Effector memory CD4-positive, alpha-beta T cell (primary cell): Measurements from ENCODE around the gene MOB1B.
"Not testable (repeated sequence)": the region's sequence is repeated elsewhere in the genome, so short reads cannot be mapped to it uniquely, and the experiment has no call there.

Source experiments
- DNase-seq, 3 donors: peaks; one replicate each; pipeline ENCODE4 v3.0.0-alpha.2; 2020
- H3K27ac ChIP-seq: 2 replicates; pipeline ENCODE4 v1.7.0; 2013; ENCODE audit warnings: mild to moderate bottlenecking, low read length, moderate library complexity; ENCODE audit not compliant: insufficient read depth, poor library complexity, severe bottlenecking
- H3K27me3 ChIP-seq: replicated peaks from 2 replicates; pipeline ENCODE4 v1.7.0; 2013; ENCODE audit warnings: mild to moderate bottlenecking, low read length; ENCODE audit not compliant: insufficient read depth, control insufficient read depth, poor library complexity, severe bottlenecking
- H3K36me3 ChIP-seq: 2 replicates; pipeline ENCODE4 v1.7.0; 2013; ENCODE audit warnings: mild to moderate bottlenecking, low read length, moderate library complexity; ENCODE audit not compliant: control insufficient read depth, insufficient read depth
- H3K4me1 ChIP-seq: 2 replicates; pipeline ENCODE4 v1.7.0; 2013; ENCODE audit warnings: low read length, mild to moderate bottlenecking; ENCODE audit not compliant: control insufficient read depth, insufficient read depth, poor library complexity, severe bottlenecking
- H3K4me3 ChIP-seq: 2 replicates; pipeline ENCODE4 v1.7.0; 2013; ENCODE audit warnings: low read length, low read depth, mild to moderate bottlenecking; ENCODE audit not compliant: insufficient read depth, poor library complexity, severe bottlenecking
- H3K9me3 ChIP-seq: 2 replicates; pipeline ENCODE4 v1.7.0; 2013; ENCODE audit warnings: mild to moderate bottlenecking, low read length, moderate library complexity; ENCODE audit not compliant: control insufficient read depth

The MOB1B gene

GRCh38 chr4:70991596-70991995, 89.4 kb downstream of the MOB1B start:
- no peak overlapping the region for H3K27ac ChIP-seq
- H3K4me1 ChIP-seq, result peaks cover 9% of the 10 kb centered on the region
- DNase-seq, result no peak
- H3K4me3 ChIP-seq, result no peak overlapping the region
- H3K9me3 ChIP-seq, result no peaks in the 10 kb centered on the region
- no peaks in the 10 kb centered on the region for H3K27me3 ChIP-seq
- no peaks in the 10 kb centered on the region for H3K36me3 ChIP-seq

- no peaks in the 10 kb centered on the region for H3K36me3 ChIP-seq
- DNase-seq, result no peak
- H3K9me3 ChIP-seq, result no peaks in the 10 kb centered on the region
- H3K4me1 ChIP-seq, result peaks cover 18% of the 10 kb centered on the region
- no peak overlapping the region for H3K4me3 ChIP-seq
- no peak overlapping the region for H3K27ac ChIP-seq
- no peaks in the 10 kb centered on the region for H3K27me3 ChIP-seq
Measured at GRCh38 chr4:70992391-70992881, 90.3 kb downstream of the MOB1B start.

- Histone ChIP-seq H3K27me3 (no peaks in the 10 kb centered on the region), H3K36me3 (no peaks in the 10 kb centered on the region), H3K9me3 (no peaks in the 10 kb centered on the region), H3K4me1 (peaks cover 19% of the 10 kb centered on the region), H3K27ac (peak within 1 kb of the TSS; percentile 76), H3K4me3 (peak within 1 kb of the TSS; percentile 100)
- DNase-seq, result peak; percentile 73 to 78 (median 77)
Measured at GRCh38 chr4:70993181-70994068, 91.3 kb downstream of the MOB1B start, which contains the start of gene DCK. Gene DCK (plus strand): TSS chr4:70993649. CDS start chr4:70993836, 187 bp downstream.

- Histone ChIP-seq H3K4me1 (peaks cover 19% of the 10 kb centered on the region), H3K27ac (peak overlapping the region; percentile 76), H3K36me3 (no peaks in the 10 kb centered on the region), H3K4me3 (peak overlapping the region; percentile 100), H3K27me3 (no peaks in the 10 kb centered on the region), H3K9me3 (no peaks in the 10 kb centered on the region)
- DNase-seq, result no peak
Measured at GRCh38 chr4:70994069-70994366, 91.8 kb downstream of the MOB1B start.

- Histone ChIP-seq H3K9me3 (no peaks in the 10 kb centered on the region), H3K4me1 (peaks cover 19% of the 10 kb centered on the region), H3K27me3 (no peaks in the 10 kb centered on the region), H3K36me3 (no peaks in the 10 kb centered on the region), H3K4me3 (peak overlapping the region; percentile 100), H3K27ac (peak overlapping the region; percentile 76)
- no peak for DNase-seq
Measured at GRCh38 chr4:70994387-70995099, 92.4 kb downstream of the MOB1B start.

GRCh38 chr4:70996018-70996360, 93.8 kb downstream of the MOB1B start:
- Histone ChIP-seq H3K9me3 (no peaks in the 10 kb centered on the region), H3K36me3 (no peaks in the 10 kb centered on the region), H3K4me3 (peak overlapping the region; percentile 100), H3K27ac (peak overlapping the region; percentile 27), H3K27me3 (no peaks in the 10 kb centered on the region), H3K4me1 (peaks cover 19% of the 10 kb centered on the region)
- DNase-seq, result no peak

- no peaks in the 10 kb centered on the region for H3K9me3 ChIP-seq
- no peaks in the 10 kb centered on the region for H3K27me3 ChIP-seq
- H3K27ac ChIP-seq, result no peak overlapping the region
- H3K4me1 ChIP-seq, result peaks cover 19% of the 10 kb centered on the region
- no peak for DNase-seq
- H3K36me3 ChIP-seq, result no peaks in the 10 kb centered on the region
- peak overlapping the region; percentile 100 for H3K4me3 ChIP-seq
Measured at GRCh38 chr4:70997036-70997435, 94.9 kb downstream of the MOB1B start.

GRCh38 chr4:70997546-70997945, 95.4 kb downstream of the MOB1B start:
- Histone ChIP-seq H3K4me1 (peaks cover 21% of the 10 kb centered on the region), H3K27ac (no peak overlapping the region), H3K4me3 (no peak overlapping the region)

GRCh38 chr4:70999639-71000038, 97.5 kb downstream of the MOB1B start:
- not testable (repeated sequence) for H3K9me3 ChIP-seq, H3K4me3 ChIP-seq, H3K36me3 ChIP-seq, H3K27ac ChIP-seq, H3K27me3 ChIP-seq, DNase-seq
- peaks cover 28% of the 10 kb centered on the region for H3K4me1 ChIP-seq

More at GRCh38 chr4:70997546-70997945, 95.4 kb downstream of the MOB1B start:
- Histone ChIP-seq H3K9me3 (no peaks in the 10 kb centered on the region), H3K27me3 (no peaks in the 10 kb centered on the region), H3K36me3 (no peaks in the 10 kb centered on the region)
- no peak for DNase-seq

- not testable (repeated sequence) for H3K36me3 ChIP-seq, H3K4me3 ChIP-seq, H3K9me3 ChIP-seq, DNase-seq, H3K27me3 ChIP-seq, H3K27ac ChIP-seq
- H3K4me1 ChIP-seq, result peaks cover 29% of the 10 kb centered on the region
Measured at GRCh38 chr4:71001363-71001762, 99.2 kb downstream of the MOB1B start.
